Stimulated activated CD8-positive, alpha-beta memory T cell treated with anti-CD3 and anti-CD28 coated beads, Interleukin-7, amount 100 ng/mL, for 24 hours (primary cell): ENCODE results near the gene PGGHG.
"Not testable (repeated sequence)": the region's sequence is repeated elsewhere in the genome, so short reads cannot be mapped to it uniquely, and the experiment has no call there.

Source experiments
- DNase-seq: peaks from one replicate; pipeline ENCODE4 v3.0.0-alpha.2; 2020; ENCODE audit warnings: low read depth

PGGHG gene

DNA sequence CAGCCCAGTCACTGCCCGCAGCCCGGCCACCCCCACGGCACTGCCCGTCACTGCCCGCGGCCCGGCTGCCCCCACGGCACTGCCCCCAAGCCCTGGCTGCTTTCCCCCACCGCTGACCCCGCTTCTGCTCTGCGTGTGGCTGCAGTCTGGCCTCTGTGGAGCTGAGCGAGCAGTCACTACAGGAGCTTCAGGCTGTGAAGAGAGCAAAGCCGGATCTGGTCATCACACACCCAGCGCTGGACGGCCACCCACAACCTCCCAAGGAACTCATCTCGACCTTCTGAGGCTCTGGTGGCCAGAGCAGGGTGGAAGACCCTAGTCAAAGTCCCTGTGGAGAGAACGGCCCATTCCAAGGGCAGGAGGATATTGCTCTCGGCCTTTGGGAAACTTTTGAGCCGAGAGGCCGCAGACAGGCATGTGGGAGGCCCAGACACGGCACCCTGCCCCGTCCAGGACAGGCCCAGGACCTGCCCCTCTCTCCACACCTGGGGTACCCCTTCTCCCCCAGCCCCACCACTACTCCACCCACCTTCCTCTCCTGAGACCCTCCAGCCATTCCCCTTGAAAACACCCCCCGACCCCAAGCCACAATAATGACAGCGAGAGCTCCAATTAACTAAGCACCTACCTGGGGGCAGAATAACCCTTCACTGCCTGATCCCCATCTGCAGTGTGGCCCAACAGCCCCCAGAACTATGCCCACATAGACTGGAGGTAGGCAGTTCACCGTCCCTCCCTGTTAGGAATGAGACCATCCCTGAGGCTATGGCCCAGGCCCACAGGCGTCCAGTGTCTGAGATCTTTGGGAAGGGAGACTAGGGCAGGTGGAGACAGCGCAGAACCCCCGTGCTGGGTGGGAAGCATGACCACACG, 3.7 kb upstream of the PGGHG start:
- DNase-seq: no peak

DNA sequence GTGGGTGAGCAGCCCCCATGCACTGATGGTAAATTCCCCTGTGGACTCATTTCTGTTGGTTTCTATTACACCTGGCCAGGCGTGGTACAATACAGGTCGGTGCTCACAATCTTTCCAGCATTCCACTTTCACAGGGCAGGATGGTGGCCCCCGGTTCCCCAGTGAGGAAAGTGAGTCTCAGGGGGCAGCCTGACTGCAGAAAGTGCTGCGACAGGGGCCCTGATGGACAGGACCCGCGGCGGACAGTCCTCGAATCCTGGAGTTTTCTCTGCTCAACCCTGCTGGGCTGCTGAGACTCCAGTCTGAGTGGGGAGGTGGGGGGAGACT, 3.1 kb upstream of the PGGHG start:
- DNase-seq: no peak

DNA sequence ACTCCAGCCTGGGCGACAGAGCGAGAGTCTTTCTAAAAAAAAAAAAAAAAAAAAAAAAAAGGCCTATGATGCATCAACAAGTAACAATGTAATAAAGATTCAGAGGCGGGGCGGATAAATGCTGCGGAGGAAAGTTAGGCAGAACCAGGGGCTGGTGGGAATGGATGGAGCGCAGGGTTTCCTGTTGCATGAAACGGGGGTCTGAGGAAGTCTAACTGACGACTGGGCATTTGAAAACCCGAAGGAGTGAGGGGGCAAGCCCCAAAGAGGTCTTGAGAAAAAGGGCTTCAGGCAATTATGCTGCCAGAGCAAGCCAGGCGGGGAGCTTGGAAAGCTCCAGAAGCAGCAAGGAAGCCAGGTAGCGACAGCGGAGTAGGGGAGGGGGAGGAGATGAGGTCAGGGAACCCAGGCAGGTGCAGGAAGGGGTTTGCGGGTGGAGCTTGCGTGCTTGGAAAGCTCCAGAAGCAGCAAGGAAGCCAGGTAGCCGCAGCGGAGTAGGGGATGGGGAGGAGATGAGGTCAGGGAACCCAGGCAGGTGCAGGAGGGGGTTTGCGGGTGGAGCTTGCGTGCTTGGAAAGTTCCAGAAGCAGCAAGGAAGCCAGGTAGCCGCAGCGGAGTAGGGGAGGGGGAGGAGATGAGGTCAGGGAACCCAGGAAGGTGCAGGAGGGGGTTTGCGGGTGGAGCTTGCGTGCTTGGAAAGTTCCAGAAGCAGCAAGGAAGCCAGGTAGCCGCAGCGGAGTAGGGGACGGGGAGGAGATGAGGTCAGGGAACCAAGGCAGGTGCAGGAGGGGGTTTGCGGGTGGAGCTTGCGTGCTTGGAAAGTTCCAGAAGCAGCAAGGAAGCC, 1.7 kb upstream of the PGGHG start:
- DNase-seq: not testable (repeated sequence)

GRCh38 chr11:287821-288477, 977 bp upstream of the PGGHG start:
- no peak for DNase-seq

GRCh38 chr11:289398-289711, 429 bp downstream of the PGGHG start:
- no peak for DNase-seq

GRCh38 chr11:289712-290620, 1.0 kb downstream of the PGGHG start:
- no peak for DNase-seq

DNA sequence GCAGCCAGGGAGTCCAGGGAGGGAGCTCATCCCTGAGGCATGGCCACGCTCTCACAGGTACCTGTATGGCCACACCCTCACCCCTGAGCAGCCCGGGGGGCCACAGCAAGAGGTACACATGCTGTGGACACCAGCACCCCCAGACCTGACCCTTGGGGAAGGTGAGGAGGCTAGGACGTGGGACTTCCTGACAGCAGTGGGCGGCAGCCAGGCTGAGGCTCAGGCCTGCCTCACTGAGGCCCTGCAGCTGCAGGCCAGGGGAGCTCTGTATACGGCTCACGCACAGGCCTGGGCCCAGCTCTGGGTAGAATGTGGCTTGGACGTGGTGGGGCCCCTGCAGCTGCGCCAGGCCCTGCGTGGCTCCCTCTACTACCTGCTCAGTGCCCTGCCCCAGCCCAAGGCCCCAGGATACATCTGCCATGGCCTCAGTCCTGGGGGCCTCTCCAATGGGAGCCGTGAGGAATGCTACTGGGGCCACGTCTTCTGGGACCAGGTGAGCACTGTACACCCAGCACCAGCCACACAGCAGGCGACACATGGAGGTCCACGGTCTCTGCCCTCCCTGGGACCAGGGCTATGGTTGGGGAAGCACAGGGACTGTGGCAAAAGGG, 1.8 kb downstream of the PGGHG start:
- DNase-seq: no peak

DNA sequence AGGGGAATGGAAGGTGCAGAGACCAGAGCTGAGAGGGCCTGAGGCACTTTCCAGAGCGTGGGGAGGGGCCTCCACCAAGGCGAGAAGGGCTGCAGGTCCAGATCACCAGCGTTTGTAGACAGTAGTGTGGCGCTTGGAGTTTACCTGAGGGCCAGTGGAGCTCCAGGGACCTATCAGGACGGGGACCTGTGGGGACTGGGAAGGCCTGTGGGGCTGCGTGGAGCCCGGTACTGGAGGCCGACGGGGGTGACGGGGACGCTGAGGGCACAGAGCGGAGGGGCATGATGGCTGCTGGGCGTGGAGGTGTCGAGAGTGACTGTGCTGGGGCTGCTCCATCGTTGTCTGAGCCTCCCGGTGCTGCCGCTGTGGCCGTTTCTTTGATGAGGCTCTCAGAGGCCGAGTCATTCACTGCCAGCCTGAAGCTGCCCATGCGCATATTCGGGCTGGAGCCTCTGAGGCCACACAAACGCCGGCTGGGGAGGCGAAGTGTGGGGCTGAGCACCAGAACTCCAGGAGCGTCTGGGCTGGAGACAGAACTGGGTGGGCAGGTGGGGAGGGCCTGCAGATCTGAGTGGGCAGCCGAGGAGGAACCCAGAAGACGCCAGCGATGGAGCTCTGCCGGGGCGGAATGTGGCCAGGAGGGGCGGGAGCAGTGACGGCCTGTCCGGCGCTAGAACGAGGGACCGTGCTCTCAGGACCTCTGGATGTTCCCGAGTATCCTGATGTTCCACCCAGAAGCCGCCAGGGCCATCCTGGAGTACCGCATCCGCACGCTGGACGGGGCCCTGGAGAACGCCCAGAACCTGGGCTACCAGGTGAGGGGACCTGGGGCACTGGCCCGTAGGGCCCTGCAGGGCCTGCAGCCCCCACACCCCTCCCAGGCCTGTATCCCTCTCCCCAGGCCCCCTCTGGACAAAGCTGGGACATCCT, 2.6 kb downstream of the PGGHG start:
- DNase-seq: no peak

DNA sequence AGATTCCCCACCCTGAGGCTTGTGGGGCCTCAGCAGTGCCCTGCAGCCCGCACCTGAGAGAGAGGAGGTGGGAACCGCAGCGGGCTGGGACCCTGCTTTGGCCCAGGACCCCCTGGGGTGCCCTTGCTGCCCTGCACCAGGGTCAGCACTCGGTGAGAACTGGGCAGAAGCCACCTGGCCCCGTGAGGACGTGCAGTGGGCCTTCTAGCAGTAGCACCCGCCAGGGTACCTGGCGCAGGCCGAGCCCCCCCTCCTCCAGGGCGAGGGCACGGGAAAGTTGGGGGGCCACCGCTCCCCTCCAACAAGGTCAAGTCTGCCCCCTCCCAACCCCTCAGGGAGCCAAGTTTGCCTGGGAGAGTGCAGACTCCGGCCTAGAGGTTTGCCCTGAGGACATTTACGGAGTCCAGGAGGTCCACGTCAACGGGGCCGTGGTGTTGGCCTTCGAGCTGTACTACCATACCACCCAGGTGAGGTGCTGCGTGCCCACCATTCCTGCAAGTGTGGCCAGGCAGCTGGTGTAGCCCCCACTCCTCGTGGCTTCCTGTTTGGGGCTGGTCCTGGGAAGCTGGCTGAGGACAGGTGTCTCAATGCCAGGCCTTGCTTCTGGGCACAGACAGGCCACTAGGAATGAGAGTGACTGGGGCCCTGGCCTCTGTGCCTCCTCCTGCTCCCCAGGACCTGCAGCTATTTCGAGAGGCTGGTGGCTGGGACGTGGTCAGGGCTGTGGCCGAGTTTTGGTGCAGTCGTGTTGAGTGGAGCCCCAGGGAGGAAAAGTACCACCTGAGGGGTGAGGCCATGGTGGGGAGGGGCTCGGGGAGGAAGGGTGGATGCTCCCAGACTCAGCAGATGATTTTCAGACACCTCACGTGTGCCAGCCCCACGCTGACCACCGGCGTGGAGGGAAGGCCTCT, 3.5 kb downstream of the PGGHG start:
- DNase-seq: no peak

DNA sequence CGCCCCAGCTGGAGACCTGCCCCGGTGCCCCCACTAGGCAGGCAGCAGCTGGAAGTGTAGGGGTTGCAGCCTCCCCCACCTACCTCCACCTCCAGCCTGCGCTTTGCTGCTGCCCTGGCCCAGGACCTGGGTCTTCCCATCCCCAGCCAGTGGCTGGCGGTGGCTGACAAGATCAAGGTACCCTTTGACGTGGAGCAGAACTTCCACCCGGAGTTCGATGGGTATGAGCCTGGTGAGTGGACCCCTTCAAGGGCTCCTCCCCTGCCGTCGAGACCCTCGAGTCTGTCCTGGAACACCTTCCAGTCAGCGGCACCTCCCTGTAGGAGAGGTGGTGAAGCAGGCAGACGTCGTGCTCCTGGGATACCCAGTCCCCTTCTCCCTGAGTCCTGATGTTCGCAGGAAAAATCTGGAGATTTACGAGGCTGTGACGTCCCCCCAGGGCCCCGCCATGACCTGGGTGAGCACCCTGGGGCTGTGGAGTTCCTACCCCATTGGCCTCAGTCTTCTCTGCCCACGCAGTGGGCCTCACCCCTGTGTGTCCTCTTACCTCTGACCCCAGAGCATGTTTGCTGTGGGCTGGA, 4.4 kb downstream of the PGGHG start:
- DNase-seq: no peak

DNA sequence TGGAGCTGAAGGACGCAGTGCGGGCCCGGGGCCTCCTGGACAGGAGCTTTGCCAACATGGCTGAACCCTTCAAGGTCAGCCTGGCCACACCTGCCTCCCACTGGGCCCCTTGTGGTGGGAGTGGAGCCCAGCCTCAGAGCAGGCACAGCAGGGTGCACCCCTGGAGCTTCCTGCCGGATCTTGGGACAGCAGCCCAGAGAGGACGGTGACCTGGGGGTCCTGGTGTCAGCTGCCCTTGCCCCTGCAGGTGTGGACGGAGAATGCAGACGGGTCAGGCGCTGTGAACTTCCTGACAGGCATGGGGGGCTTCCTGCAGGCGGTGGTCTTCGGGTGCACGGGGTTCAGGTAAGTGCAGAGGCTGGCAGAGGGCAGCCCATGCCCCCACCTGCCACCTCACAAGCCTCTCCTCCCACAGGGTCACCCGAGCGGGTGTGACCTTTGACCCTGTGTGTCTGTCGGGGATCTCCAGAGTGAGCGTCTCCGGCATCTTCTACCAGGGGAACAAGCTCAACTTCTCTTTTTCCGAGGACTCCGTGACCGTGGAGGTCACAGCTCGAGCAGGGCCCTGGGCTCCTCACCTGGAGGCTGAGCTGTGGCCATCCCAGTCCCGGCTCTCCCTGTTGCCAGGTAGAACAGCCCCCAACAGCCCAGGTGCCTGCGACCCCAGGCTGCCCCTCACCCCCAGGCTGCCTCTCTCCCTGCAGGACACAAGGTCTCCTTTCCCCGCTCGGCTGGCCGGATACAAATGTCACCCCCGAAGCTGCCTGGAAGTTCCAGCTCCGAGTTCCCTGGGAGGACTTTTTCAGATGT, 5.1 kb downstream of the PGGHG start:
- DNase-seq: no peak

GRCh38 chr11:294780-295179, 5.9 kb downstream of the PGGHG start:
- no peak for DNase-seq

DNA sequence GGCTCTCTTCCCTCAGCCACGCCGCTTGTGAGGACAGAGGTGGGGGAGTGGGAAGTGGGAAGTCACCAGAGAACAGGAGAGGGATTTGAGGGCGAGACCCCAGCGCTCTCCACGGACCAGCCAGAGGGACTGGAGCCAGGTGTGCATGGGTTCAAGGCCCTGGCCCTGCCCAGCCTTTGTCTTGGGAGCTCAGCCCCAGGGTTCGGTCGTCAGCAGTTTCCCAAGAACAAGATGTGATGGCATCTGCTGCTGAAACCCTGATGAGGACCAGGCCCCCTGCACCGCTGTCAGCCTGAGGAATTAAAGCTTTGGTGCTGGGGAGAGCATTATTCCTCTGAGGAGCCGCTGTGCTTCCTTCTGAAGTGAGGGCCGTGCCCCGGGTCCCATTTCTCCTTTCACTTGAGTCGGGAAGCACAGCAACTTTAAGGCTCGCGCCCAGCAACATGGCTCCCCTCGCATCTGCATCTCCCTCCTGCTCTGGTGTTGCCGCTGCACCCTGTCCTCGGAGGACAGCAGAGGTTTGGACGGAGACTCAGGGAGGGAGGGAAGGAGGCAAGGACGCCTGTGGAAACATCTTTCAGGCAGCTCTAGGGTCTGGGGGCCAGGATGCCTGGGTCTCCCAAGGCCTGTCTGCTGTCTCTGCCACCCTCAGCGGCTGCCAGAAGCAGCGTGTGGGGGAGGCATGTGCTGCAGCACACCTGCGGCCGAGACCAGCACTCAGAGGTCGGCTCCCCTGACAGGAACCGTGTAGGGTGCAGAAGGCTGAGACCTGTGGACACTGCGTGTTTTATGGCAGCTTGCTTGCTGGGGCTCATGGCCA, 6.6 kb downstream of the PGGHG start:
- DNase-seq: no peak

DNA sequence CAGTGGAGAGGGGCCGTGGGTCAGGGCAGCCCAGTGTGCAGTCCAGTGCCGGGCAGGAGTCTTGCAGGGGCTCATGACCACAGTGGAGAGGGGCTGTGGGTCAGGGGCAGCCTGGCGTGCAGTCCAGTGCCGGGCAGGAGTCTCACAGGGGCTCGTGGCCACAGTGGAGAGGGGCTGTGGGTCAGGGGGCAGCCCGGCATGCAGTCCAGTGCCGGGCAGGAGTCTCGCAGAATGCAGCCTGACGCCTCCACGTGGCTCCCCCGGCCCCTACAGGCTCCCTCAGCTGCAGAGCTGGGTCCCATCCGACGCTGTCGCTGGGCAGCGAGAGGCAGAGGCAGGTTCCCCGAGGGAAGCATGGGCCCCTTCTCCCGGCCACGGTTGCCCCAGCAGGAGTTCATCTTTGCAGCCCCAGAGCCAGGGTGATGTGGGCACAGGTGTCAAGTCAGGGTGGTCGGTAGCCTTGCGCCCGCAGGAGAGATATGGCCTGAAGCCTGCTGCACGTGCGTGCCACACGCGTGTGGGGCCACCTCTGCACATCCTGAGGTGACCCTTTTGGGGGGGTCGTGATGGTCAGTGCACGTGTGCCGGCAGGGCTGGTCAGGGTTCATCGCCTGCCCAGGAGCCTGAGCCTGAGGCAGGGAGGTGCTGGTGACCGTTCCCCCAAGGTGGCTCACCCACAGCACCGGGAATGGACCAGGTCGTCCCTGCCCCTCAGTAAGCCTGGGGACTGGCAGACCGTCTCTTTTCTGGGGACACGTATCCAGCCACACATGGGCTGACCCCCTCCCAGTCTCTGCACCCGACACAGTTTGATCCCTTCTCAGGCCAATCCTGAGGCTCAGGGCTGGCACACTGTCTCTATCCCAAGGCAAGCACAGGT, 7.5 kb downstream of the PGGHG start:
- no peak for DNase-seq

- DNase-seq: no peak
These were observed 8.2 kb downstream of the PGGHG start for GRCh38 chr11:297051-297585.
